ENCODE results near the gene TFF1. TPM values are rescaled to one million over a fixed set of nuclear protein-coding genes. Genes with fewer than 3 reads are reported as not detected.

TFF1 gene
- total RNA-seq, 1 experiment from 2014 or later: 2.2 TPM

- no peaks in the 10 kb centered on the region for H3K27me3 ChIP-seq (ENCODE audit: insufficient read depth, low read depth)
- BruUV-seq (replicated peaks): no TSS peak
These were observed 18.6 kb downstream of the TFF1 start for GRCh38 chr21:42347601-42348327.

GRCh38 chr21:42346866-42347600 is 19.3 kb downstream of the TFF1 start:
- Histone ChIP-seq H3K9me3 (ENCODE audit: insufficient read depth, low read depth) (no peaks in the 10 kb centered on the region), H3K4me1 (replicated peaks; ENCODE audit: insufficient read depth) (peaks cover 10% of the 10 kb centered on the region; the same call in 1 of the 2 replicates), H4K20me1 (ENCODE audit: insufficient read depth) (no peaks in the 10 kb centered on the region), H3K27ac (no peak overlapping the region), H3K36me3 (ENCODE audit: low read depth) (no peaks in the 10 kb centered on the region), H3K4me3 (no peak overlapping the region), H2AFZ (no peak overlapping the region), H3K9me2 (ENCODE audit: insufficient read depth) (no peaks in the 10 kb centered on the region), H3F3A (ENCODE audit: insufficient read depth, low read depth) (no peaks in the 10 kb centered on the region), H3K27me3 (ENCODE audit: insufficient read depth, low read depth) (no peaks in the 10 kb centered on the region), H3K4me2 (no peak overlapping the region), H3K79me2 (ENCODE audit: low read depth) (no peaks in the 10 kb centered on the region)
- no peak for DNase-seq
- POLR2A ChIA-PET (ENCODE audit: unreplicated experiment): no interaction called here
- intact Hi-C loops (cut with micrococcal nuclease; ENCODE audit: unreplicated experiment): no loop called here
- CTCF ChIA-PET: no interaction called here
- BruUV-seq (replicated peaks): no TSS peak
- TF ChIP-seq CTCF (conservative IDR thresholded peaks at IDR 0.05): no peak

More at GRCh38 chr21:42347601-42348327, 18.6 kb downstream of the TFF1 start:
- H3K4me1 ChIP-seq (replicated peaks; ENCODE audit: insufficient read depth): peaks cover 10% of the 10 kb centered on the region; the same call in 1 of the 2 replicates
- H3K27ac ChIP-seq: no peak overlapping the region
- no peaks in the 10 kb centered on the region for H4K20me1 ChIP-seq (ENCODE audit: insufficient read depth)
- no peaks in the 10 kb centered on the region for H3K9me3 ChIP-seq (ENCODE audit: insufficient read depth, low read depth)
- no peaks in the 10 kb centered on the region for H3K36me3 ChIP-seq (ENCODE audit: low read depth)
- no peak for TF ChIP-seq CTCF (conservative IDR thresholded peaks at IDR 0.05)
- TF ChIP-seq EZH2 (IDR thresholded peaks at IDR 0.05; ENCODE audit: low read depth): no peak
- H3K4me2 ChIP-seq: no peak overlapping the region
- H3K9me2 ChIP-seq (ENCODE audit: insufficient read depth): no peaks in the 10 kb centered on the region
- no peaks in the 10 kb centered on the region for H3K79me2 ChIP-seq (ENCODE audit: low read depth)
- POLR2A ChIA-PET (ENCODE audit: unreplicated experiment): no interaction called here
- CTCF ChIA-PET: no interaction called here
- no peaks in the 10 kb centered on the region for H3F3A ChIP-seq (ENCODE audit: insufficient read depth, low read depth)
- H2AFZ ChIP-seq: no peak overlapping the region
- DNase-seq: no peak
- intact Hi-C loops (cut with micrococcal nuclease; ENCODE audit: unreplicated experiment): no loop called here
- no peak overlapping the region for H3K4me3 ChIP-seq

GRCh38 chr21:42346441-42346840 is 19.9 kb downstream of the TFF1 start:
- Histone ChIP-seq H3K27ac (no peak overlapping the region), H3K9me3 (ENCODE audit: insufficient read depth, low read depth) (no peaks in the 10 kb centered on the region), H2AFZ (no peak overlapping the region), H3K27me3 (ENCODE audit: insufficient read depth, low read depth) (no peaks in the 10 kb centered on the region), H3K79me2 (ENCODE audit: low read depth) (no peaks in the 10 kb centered on the region), H3K9me2 (ENCODE audit: insufficient read depth) (no peaks in the 10 kb centered on the region), H3K36me3 (ENCODE audit: low read depth) (no peaks in the 10 kb centered on the region), H3K4me2 (no peak overlapping the region), H4K20me1 (ENCODE audit: insufficient read depth) (no peaks in the 10 kb centered on the region), H3K4me3 (no peak overlapping the region), H3K4me1 (replicated peaks; ENCODE audit: insufficient read depth) (peaks cover 8% of the 10 kb centered on the region; the same call in 1 of the 2 replicates), H3F3A (ENCODE audit: insufficient read depth, low read depth) (no peaks in the 10 kb centered on the region)
- DNase-seq: no peak
- intact Hi-C loops (cut with micrococcal nuclease; ENCODE audit: unreplicated experiment): no loop called here
- ChIA-PET CTCF (no interaction called here), POLR2A (ENCODE audit: unreplicated experiment) (no interaction called here)
- no peak for TF ChIP-seq EZH2 (IDR thresholded peaks at IDR 0.05; ENCODE audit: low read depth)
- TF ChIP-seq CTCF (conservative IDR thresholded peaks at IDR 0.05): no peak
- BruUV-seq (replicated peaks): no TSS peak
